Peyer's patch (tissue), 4 donors: ENCODE data around the gene TNNI3K.

Experiments
- CTCF ChIP-seq, 6 experiments: fragments of 450-650 bp in 4 of 6; fragments of 200-600 bp in 2 of 6; sonication (generic) in 1 of 6; IDR thresholded peaks; one replicate each; pipeline ENCODE4 v1.5.1; 2017 to 2019; ENCODE audit warnings: antibody characterized with exemption in 6 of 6, mild to moderate bottlenecking in 3 of 6, moderate library complexity in 1 of 6
- POLR2A ChIP-seq, 2 donors: fragments of 450-650 bp; IDR thresholded peaks; one replicate each; pipeline ENCODE4 v1.5.1; 2017; ENCODE audit warnings: antibody characterized with exemption in 2 of 2, mild to moderate bottlenecking in 2 of 2, moderate library complexity in 2 of 2

- TF ChIP-seq POLR2A (IDR thresholded peaks at IDR 0.05) = no peak
- no peak for TF ChIP-seq CTCF (IDR thresholded peaks at IDR 0.05)
These were observed 30.8 kb downstream of the TNNI3K start for GRCh38 chr1:74266001-74266400.
